A549 (cell line): ENCODE data around the gene CLDN18. TPM values are rescaled to one million over a fixed set of nuclear protein-coding genes. Genes with fewer than 3 reads are reported as not detected.
A peak's percentile ranks its signal among the peaks of the same experiment; 100 is the strongest.

ENCODE experiments used
- ATAC-seq, 2 experiments: fragments of 200-7000 bp in 1 of 2; fragments of >200 bp in 1 of 2; cut with Nextera tagmentation in 1 of 2; cut with Tn5 transposase in 1 of 2; 3 replicates each; pipeline versions ENCODE4 v1.8.0 to v1.9.1; 2018 to 2020; ENCODE audit warnings: mild to moderate bottlenecking in 1 of 2, moderate library complexity in 1 of 2
- CTCF ChIA-PET: fragments of 300-600 bp; sonication (Branson Sonifier 250); formaldehyde crosslinking; extraction: SDS; loops from one replicate; lab custom pipeline; 2021; ENCODE audit warnings: antibody characterized with exemption, inconsistent platforms; lab: Yijun Ruan, JAX
- POLR2A ChIA-PET: fragments of 350-600 bp; formaldehyde crosslinking; extraction: SDS; loops from one replicate; lab custom pipeline; 2021; ENCODE audit warnings: antibody characterized with exemption, inconsistent platforms; lab: Yijun Ruan, JAX
- DNase-seq, 2 experiments: peaks; one replicate each; pipeline versions ENCODE4 v3.0.0 to v3.0.0-alpha.2; 2011 to 2016; ENCODE audit warnings: low read depth in 1 of 2, low spot score in 1 of 2
- FAIRE-seq: peaks from 2 replicates; lab custom pipeline; 2011; peaks lifted over from hg19 to GRCh38; lab: Jason Lieb, UNC
- H3K27ac ChIP-seq, 2 experiments: fragments of >200 bp; sonication (Bioruptor Twin); formaldehyde crosslinking; 3 replicates each; pipeline ENCODE4 v1.5.1; 2016 to 2017
- H3K4me1 ChIP-seq: fragments of >200 bp; sonication (Bioruptor Twin); formaldehyde crosslinking; 3 replicates; pipeline ENCODE4 v1.6.1; 2016
- H3K4me2 ChIP-seq: fragments of >200 bp; sonication (Bioruptor Twin); formaldehyde crosslinking; 3 replicates; pipeline ENCODE4 v1.6.1; 2016
- H3K4me3 ChIP-seq: fragments of >200 bp; sonication (Bioruptor Twin); formaldehyde crosslinking; 3 replicates; pipeline ENCODE4 v1.5.1; 2016
- H3K9me3 ChIP-seq: fragments of >200 bp; sonication (Bioruptor Twin); formaldehyde crosslinking; 3 replicates; pipeline ENCODE4 v1.6.1; 2016
- BCL3 ChIP-seq: fragments of >200 bp; sonication (Bioruptor Twin); formaldehyde crosslinking; IDR thresholded peaks from 3 replicates; pipeline ENCODE4 v1.6.1; 2016
- BHLHE40 ChIP-seq: IDR thresholded peaks from 2 replicates; pipeline ENCODE4 v1.6.1; 2012; ENCODE audit warnings: low read depth, low read length, inconsistent platforms
- CBX2 ChIP-seq: fragments of 200-600 bp; sonication (generic); IDR thresholded peaks from 2 replicates; pipeline ENCODE4 v1.6.1; 2016; ENCODE audit warnings: low read depth, mild to moderate bottlenecking, borderline replicate concordance
- CTCF ChIP-seq: fragments of >200 bp; sonication (Bioruptor Twin); formaldehyde crosslinking; IDR thresholded peaks from 3 replicates; pipeline ENCODE4 v1.5.1; 2016
- FOSL2 ChIP-seq, 2 experiments: fragments of 450-650 bp in 1 of 2; fragments of >200 bp in 1 of 2; sonication (Bioruptor Twin) in 1 of 2; formaldehyde crosslinking; IDR thresholded peaks; 2 replicates each; pipeline versions ENCODE4 v1.5.0 to v1.6.1; 2016 to 2020; ENCODE audit warnings: mild to moderate bottlenecking in 1 of 2, moderate library complexity in 1 of 2
- FOXS1 ChIP-seq: fragments of 250-450 bp; sonication (Bioruptor Pico); IDR thresholded peaks from 2 replicates; pipeline ENCODE4 v1.5.0; 2020; ENCODE audit warnings: mild to moderate bottlenecking, moderate library complexity
- HES2 ChIP-seq: fragments of >200 bp; sonication (Bioruptor Twin); formaldehyde crosslinking; IDR thresholded peaks from 2 replicates; pipeline ENCODE4 v1.6.1; 2016
- HMGXB4 ChIP-seq: fragments of 250-450 bp; sonication (Bioruptor Pico); IDR thresholded peaks from 2 replicates; pipeline ENCODE4 v1.5.0; 2021; ENCODE audit warnings: mild to moderate bottlenecking, moderate library complexity, borderline replicate concordance
- HOXA7 ChIP-seq: fragments of 250-450 bp; sonication (Bioruptor Pico); IDR thresholded peaks from 2 replicates; pipeline ENCODE4 v1.5.0; 2020; ENCODE audit warnings: mild to moderate bottlenecking, moderate library complexity
- HOXB5 ChIP-seq: fragments of 250-450 bp; sonication (Bioruptor Pico); IDR thresholded peaks from 2 replicates; pipeline ENCODE4 v1.5.0; 2020; ENCODE audit warnings: mild to moderate bottlenecking, moderate library complexity
- KDM1A ChIP-seq: fragments of 200-600 bp; sonication (generic); IDR thresholded peaks from 2 replicates; pipeline ENCODE4 v1.6.1; 2016; ENCODE audit warnings: low read depth, mild to moderate bottlenecking
- MAX ChIP-seq: IDR thresholded peaks from 2 replicates; pipeline ENCODE4 v1.6.1; 2012
- MYC ChIP-seq: IDR thresholded peaks from 2 replicates; pipeline ENCODE4 v1.6.1; 2012; ENCODE audit warnings: mild to moderate bottlenecking, inconsistent platforms, low read length, improper control_type of control experiment, borderline replicate concordance
- POLR2A ChIP-seq: IDR thresholded peaks from 2 replicates; pipeline ENCODE4 v1.6.1; 2012; ENCODE audit warnings: mild to moderate bottlenecking, low read length
- RAD21 ChIP-seq, 2 experiments: fragments of >200 bp in 1 of 2; sonication (Bioruptor Twin) in 1 of 2; formaldehyde crosslinking in 1 of 2; IDR thresholded peaks in 1 of 2; conservative IDR thresholded peaks in 1 of 2; 2 replicates in 1 of 2; 3 replicates in 1 of 2; pipeline ENCODE4 v1.6.1; 2012 to 2018; ENCODE audit warnings: inconsistent platforms in 1 of 2
- REST ChIP-seq: fragments of 200-600 bp; sonication (generic); IDR thresholded peaks from 2 replicates; pipeline ENCODE4 v1.6.1; 2016; ENCODE audit warnings: antibody characterized with exemption, mild to moderate bottlenecking, moderate library complexity
- RFX5 ChIP-seq: fragments of 450-650 bp; IDR thresholded peaks from 2 replicates; pipeline ENCODE4 v1.7.1; 2014; ENCODE audit warnings: antibody characterized with exemption, mild to moderate bottlenecking, moderate library complexity
- RNF2 ChIP-seq: fragments of 200-600 bp; sonication (generic); IDR thresholded peaks from 2 replicates; pipeline ENCODE4 v1.6.1; 2016; ENCODE audit warnings: low read depth, mild to moderate bottlenecking, antibody characterized with exemption, moderate library complexity, borderline replicate concordance
- USF2 ChIP-seq: fragments of 450-650 bp; IDR thresholded peaks from 2 replicates; pipeline ENCODE4 v1.6.1; 2014; ENCODE audit warnings: antibody characterized with exemption
- ZC3H11A ChIP-seq: fragments of 450-650 bp; IDR thresholded peaks from 2 replicates; pipeline ENCODE4 v1.6.1; 2014; ENCODE audit warnings: antibody characterized with exemption, mild to moderate bottlenecking
- ZNF302 ChIP-seq: fragments of 250-450 bp; sonication (Bioruptor Pico); IDR thresholded peaks from 2 replicates; pipeline ENCODE4 v1.9.0; 2021; ENCODE audit warnings: inconsistent platforms, mild to moderate bottlenecking, moderate library complexity
- ZSCAN20 ChIP-seq: fragments of 250-450 bp; sonication (Bioruptor Pico); IDR thresholded peaks from 2 replicates; pipeline ENCODE4 v1.8.0; 2022; ENCODE audit warnings: mild to moderate bottlenecking, moderate library complexity
- WGBS: methylation state at CpG from one replicate; pipeline ENCODE4 v1.1.6; 2017; ENCODE audit errors: missing lambda C conversion rate; 5-methylcytosine and 5-hydroxymethylcytosine counted together
- polyA plus RNA-seq, 4 experiments: library from polyadenylated mRNA; depleted of rRNA in 3 of 4; stranded (reverse); fragments of >200 nt; fragmentation: RNase III in 1 of 4; extraction: RNeasy Plus Mini Kit Qiagen cat#74134 plus additional on column Dnase treatment in 1 of 4; gene quantifications; 2 replicates in 3 of 4; 3 replicates in 1 of 4; pipeline ENCODE4 v1.2.3, GENCODE V29; 2011 to 2017

Gene CLDN18
- polyA plus RNA-seq, 2 of the 4 experiments (the other 2 are of a cell fraction), result not detected

- POLR2A ChIA-PET, result no interaction called here
- Histone ChIP-seq H3K27ac (peak overlapping the region; percentile 87 to 88), H3K4me1 (peaks cover 70% of the 10 kb centered on the region), H3K4me3 (no peak overlapping the region), H3K4me2 (peak overlapping the region; percentile 65)
- 57% methylated on average over 4 of the region's 5 CpGs for WGBS
- DNase-seq, result no peak
- TF ChIP-seq ZNF302 (CRISPR knock-in tag) (no peak), BHLHE40 (no peak), HOXA7 (CRISPR knock-in tag) (no peak), ZSCAN20 (CRISPR knock-in tag) (no peak), CTCF (no peak), MYC (no peak), RFX5 (no peak), FOXS1 (CRISPR knock-in tag) (no peak), KDM1A (no peak), RNF2 (no peak), ZC3H11A (no peak), FOSL2 (IDR thresholded peaks at IDR 0.05) (no peak), FOSL2 (CRISPR knock-in tag; IDR thresholded peaks at IDR 0.05) (no peak), POLR2A (no peak), BCL3 (no peak), HMGXB4 (CRISPR knock-in tag) (no peak), HES2 (no peak), MAX (no peak)
- TF ChIP-seq, all 56 proteins: peak for 0
- CTCF ChIA-PET, result interaction anchor here (1.0 to 3.8 kb wide), 6 partner anchors 12 to 38 kb away, joined by 3 to 19 read pairs (median 6); no protein-coding TSS in a partner anchor
- FAIRE-seq (no peak), ATAC-seq (peak in 1 of 2 experiments; percentile 18; a peak in 2 of 6 replicates)
- H3K9me3 ChIP-seq, result no peaks in the 10 kb centered on the region
These were observed 71.6 kb downstream of the CLDN18 start for GRCh38 chr3:138081371-138082084.

- Histone ChIP-seq H3K4me1 (peaks cover 66% of the 10 kb centered on the region), H3K9me3 (no peaks in the 10 kb centered on the region), H3K27ac (peak overlapping the region; percentile 87 to 88), H3K4me2 (peak overlapping the region; percentile 65), H3K4me3 (no peak overlapping the region)
- 19% methylated on average over 7 of the region's 8 CpGs for WGBS
- CTCF ChIA-PET, result interaction anchor here (1.1 to 3.8 kb wide), 5 partner anchors 13 to 37 kb away, joined by 3 to 19 read pairs (median 4); no protein-coding TSS in a partner anchor
- ATAC-seq (peak; percentile 49 to 54), DNase-seq (peak in 1 of 2 experiments; percentile 70), FAIRE-seq (no peak)
- TF ChIP-seq CBX2, result no peak
- TF ChIP-seq REST, result no peak
- peak; percentile 71 for TF ChIP-seq USF2
- no peak for TF ChIP-seq FOSL2 (IDR thresholded peaks at IDR 0.05)
- peak; percentile 75 for TF ChIP-seq FOSL2 (CRISPR knock-in tag; IDR thresholded peaks at IDR 0.05)
- TF ChIP-seq MAX, result peak; percentile 70
- no peak for TF ChIP-seq ZSCAN20 (CRISPR knock-in tag)
- TF ChIP-seq RAD21 (conservative IDR thresholded peaks at IDR 0.05 in 1 of 2, IDR thresholded peaks at IDR 0.05 in 1 of 2), result no peak
- TF ChIP-seq HOXB5 (CRISPR knock-in tag), result no peak
- POLR2A ChIA-PET, result no interaction called here
These were observed 72.4 kb downstream of the CLDN18 start for GRCh38 chr3:138082085-138082991.
